Central memory CD4-positive, alpha-beta T cell (primary cell): ENCODE results near the gene MUC20.
"Not testable (repeated sequence)": the region's sequence is repeated elsewhere in the genome, so short reads cannot be mapped to it uniquely, and the experiment has no call there.

Experiments used
- DNase-seq: peaks from one replicate; pipeline ENCODE4 v3.0.0; 2022
- total RNA-seq, 3 experiments: gene quantifications; one replicate each; lab custom pipeline; 2026; lab: John Stamatoyannopoulos, UW

Gene MUC20, protein sequence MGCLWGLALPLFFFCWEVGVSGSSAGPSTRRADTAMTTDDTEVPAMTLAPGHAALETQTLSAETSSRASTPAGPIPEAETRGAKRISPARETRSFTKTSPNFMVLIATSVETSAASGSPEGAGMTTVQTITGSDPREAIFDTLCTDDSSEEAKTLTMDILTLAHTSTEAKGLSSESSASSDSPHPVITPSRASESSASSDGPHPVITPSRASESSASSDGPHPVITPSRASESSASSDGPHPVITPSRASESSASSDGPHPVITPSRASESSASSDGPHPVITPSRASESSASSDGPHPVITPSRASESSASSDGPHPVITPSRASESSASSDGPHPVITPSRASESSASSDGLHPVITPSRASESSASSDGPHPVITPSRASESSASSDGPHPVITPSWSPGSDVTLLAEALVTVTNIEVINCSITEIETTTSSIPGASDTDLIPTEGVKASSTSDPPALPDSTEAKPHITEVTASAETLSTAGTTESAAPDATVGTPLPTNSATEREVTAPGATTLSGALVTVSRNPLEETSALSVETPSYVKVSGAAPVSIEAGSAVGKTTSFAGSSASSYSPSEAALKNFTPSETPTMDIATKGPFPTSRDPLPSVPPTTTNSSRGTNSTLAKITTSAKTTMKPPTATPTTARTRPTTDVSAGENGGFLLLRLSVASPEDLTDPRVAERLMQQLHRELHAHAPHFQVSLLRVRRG
- 0.21 to 6.8 (median 2.5) reads per million in 3 experiments for total RNA-seq

DNA sequence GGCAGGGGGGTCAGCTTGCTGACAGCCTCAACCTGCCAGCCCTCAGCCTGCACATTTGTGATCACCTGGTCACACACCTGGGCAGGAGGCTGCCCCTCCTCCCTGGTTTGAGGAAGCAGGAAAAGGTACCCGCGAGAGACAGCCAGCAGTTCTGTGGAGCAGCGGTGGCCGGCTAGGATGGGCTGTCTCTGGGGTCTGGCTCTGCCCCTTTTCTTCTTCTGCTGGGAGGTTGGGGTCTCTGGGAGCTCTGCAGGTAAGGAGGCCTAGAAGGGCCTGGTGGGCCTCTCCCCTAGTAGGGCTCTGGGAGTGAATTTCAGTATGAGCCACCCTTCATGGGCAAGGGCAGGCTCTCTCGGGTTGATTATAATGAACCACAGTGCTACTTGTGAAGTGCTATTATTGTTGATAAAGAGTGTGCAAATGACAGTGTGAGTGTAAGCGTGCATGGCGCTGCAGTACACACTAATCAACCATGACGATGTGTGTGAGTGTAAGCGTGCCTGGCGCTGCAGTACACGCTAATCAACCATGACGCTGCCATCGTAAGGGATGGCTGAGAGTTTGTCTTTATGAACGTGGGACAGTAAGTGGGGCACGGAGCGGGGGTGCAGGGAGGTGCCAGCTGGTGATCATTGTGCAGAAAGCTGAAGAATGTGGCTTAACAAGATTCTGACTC is at the start of gene MUC20:
Gene MUC20 (plus strand): TSS at position 148 of the 676 bp plus-strand sequence. CDS start 30 bp downstream, at position 178.
- DNase-seq: not testable (repeated sequence)

GRCh38 chr3:195671283-195671682 is 49.5 kb upstream of the MUC20 start:
- not testable (repeated sequence) for DNase-seq

GRCh38 chr3:195673711-195674110 is 47.1 kb upstream of the MUC20 start:
- not testable (repeated sequence) for DNase-seq

GRCh38 chr3:195678391-195679015 is 42.3 kb upstream of the MUC20 start:
- DNase-seq: not testable (repeated sequence)

GRCh38 chr3:195680690-195681089 is 40.1 kb upstream of the MUC20 start:
- not testable (repeated sequence) for DNase-seq

- not testable (repeated sequence) for DNase-seq
Measured at GRCh38 chr3:195681458-195682103, 39.2 kb upstream of the MUC20 start.

DNA sequence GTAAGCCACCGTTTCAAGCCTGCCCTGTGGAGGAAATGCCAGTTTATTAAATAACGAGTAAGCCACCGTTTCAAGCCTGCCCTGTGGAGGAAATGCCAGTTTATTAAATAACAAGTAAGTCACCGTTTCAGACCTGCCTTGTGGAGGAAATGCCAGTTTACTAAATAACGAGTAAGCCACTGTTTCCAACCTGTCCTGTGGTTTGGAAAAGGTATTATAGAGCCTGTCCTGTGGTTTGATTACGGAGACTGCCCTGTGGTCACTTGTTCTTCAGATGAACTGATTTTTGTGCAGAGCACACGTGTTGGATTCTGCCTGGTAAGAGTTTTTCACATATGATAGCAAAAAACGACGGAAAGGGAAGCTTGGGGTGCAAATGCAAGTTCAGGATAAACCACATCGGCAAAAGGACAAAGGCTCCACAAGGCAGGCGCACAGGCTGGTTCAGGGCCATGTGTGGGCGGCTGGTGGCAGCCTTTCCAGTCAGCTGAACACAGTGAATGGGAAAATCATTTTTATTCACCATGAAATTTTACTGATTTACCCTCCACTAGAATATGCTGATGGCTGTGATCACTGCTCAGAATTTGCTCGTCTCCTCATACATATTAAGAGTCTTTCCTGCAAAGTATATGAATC is 38.6 kb upstream of the MUC20 start:
- DNase-seq: not testable (repeated sequence)

DNA sequence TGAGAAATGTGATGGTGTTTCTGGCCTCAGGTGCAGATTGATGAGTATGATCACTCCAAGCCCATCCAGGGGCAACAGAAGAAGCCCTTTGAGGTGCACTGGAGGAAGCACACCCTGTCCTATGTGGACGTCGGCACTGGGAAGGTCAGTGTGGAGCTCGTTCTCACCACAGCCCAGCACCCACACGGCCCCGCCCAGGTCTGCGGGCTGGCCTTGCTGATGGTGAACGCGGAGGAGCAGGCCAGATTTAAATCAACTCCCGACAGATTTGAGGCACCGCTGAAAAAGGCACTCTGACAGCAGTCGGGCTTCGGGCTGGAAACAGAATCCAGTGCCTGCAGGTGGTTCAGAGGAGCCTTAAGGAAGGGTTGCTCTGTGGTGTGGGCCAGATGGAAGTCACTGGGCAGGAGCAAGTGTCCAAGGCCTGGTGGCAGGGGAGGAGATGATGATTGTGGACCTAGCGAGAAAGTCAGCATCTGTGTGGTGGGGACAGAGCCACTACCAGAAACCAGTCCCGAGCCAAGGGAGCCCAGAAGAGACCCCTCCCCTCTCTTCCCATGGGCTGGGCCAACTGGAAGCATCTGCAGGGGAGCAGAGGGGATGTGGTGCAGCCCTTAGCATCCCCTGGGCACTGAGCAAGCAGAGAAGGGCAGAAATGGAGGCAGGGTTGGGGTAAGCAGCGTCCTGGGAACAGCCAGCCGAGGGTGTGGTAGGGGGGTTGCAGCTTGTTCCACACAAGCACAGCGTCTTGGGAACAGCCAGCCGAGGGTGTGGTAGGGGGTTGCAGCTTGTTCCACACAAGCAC is 36.9 kb upstream of the MUC20 start:
- not testable (repeated sequence) for DNase-seq

DNA sequence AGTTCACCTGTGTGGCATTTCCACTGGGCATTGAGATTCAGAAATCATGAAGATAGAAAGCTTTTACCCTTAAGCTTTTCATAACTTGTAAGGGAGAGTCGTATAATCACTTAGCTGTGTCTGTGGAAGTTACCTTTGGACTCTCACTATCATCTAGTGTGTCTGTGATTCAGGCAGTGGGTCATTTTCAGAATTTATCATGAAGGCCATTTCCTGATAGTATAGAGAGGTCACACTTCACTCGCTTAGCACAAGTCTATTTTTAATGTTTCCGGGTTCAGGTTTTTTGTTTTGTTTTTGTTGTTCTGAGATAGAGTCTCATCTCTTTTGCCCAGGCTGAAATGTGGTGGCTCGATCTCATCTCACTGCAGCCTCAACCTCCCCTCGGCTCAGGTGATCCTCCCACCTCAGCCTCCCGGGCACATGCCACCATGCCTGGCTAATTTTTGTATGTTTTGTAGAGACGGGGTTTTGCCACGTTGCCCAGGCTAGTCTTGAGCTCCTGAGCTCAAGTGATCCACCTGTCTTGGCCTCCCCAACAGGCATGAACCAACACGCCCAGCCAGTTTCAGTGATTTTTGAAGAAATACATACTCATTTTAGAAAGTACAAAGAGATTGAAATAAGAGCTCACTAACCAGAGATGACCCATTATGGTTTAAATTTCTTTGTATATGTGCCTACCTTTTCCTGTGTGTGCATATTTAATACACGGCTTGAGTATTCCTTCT is 36.1 kb upstream of the MUC20 start:
- DNase-seq: not testable (repeated sequence)

GRCh38 chr3:195686537-195687208 is 34.1 kb upstream of the MUC20 start:
- not testable (repeated sequence) for DNase-seq

DNA sequence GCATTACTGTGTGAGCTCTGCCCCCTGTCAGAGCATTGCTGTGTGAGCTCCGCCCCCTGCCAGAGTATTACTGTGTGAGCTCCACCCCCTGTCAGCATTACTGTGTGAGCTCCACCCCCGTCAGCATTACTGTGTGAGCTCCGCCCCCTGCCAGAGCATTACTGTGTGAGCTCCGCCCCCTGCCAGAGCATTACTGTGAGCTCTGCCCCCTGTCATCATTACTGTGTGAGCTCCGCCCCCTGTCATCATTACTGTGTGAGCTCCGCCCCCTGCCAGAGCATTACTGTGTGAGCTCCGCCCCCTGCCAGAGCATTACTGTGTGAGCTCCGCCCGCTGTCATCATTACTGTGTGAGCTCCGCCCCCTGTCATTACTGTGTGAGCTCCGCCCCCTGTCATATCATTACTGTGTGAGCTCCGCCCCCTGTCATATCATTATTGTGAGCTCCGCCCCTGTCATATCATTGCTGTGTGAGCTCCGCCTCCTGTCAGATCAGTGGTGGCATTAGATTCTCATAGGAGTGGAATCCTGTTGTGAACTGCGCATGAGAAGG is 33.5 kb upstream of the MUC20 start:
- peak; percentile 33 for DNase-seq

DNA sequence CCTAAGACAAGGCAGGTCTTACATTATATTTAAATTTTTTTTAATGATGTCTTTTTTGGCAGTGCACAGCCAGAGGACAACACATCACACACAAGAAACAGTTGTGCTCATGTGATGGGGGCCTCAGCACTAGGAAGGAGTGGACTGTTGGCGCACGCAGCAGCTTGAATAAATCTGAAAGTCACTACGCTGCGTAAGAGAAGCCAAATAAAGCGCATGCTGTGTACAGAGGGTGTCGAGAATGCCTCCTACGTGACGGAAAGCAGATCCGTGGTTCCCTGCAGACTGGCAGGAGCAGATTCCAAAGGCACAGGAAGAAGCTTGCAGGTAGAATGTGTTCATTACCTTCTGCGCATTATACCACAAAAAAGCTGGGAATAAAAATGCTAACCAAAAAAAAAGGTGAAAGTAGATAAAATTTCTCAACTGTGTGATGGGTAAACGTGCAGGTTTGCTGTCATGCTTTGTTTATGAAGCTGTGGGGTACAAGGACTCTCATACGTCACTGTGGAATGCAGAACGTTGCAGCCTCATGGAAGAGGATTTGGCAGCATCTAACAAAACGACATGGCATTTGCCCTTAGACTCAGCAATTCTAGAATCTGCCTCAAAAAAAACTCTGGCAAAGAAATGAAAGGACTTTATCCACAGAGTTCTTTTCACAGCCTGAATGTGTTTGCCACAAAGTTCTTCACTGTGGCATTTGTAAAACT is 32.2 kb upstream of the MUC20 start:
- not testable (repeated sequence) for DNase-seq

- DNase-seq: not testable (repeated sequence)
Measured at GRCh38 chr3:195689184-195690070, 31.4 kb upstream of the MUC20 start.

GRCh38 chr3:195690951-195691350 is 29.8 kb upstream of the MUC20 start:
- no peak for DNase-seq

- not testable (repeated sequence) for DNase-seq
Measured at GRCh38 chr3:195691596-195692353, 29.0 kb upstream of the MUC20 start.

DNA sequence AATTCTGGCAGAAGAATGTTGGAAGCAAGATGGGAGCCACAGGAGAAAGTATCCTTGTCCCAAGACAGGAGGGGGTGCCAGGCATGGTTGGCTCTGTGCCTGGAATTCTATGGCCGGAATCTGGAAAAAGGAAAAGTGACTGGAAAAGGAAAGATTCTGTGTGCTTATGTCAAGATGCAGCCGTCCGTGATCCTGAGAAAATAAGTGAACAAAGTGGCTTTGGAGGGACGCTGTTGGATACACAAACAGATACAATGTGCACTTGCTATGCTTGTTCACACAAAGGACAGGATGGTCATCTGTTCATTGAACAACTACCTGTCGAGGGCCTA is 28.5 kb upstream of the MUC20 start:
- no peak for DNase-seq
